Measurements from ENCODE around the gene KDM2B.

DNA sequence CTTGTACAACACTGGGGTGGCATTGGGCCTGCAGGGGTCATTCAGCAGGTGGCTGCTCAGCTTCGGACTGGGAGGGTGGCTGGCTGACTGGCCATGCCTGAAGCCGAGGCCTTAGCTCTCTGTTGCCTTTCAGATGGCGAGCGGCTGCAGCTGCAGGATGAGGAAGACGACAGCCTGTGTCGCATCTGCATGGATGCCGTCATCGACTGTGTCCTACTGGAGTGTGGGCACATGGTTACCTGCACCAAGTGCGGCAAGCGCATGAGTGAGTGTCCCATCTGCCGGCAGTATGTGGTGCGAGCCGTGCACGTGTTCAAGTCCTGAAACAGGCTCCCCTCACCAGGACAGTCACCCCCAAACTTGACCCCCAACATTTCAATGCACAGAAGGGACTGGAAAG is 157.6 kb downstream of the KDM2B start:
- TF ChIP-seq, protein P1, sequence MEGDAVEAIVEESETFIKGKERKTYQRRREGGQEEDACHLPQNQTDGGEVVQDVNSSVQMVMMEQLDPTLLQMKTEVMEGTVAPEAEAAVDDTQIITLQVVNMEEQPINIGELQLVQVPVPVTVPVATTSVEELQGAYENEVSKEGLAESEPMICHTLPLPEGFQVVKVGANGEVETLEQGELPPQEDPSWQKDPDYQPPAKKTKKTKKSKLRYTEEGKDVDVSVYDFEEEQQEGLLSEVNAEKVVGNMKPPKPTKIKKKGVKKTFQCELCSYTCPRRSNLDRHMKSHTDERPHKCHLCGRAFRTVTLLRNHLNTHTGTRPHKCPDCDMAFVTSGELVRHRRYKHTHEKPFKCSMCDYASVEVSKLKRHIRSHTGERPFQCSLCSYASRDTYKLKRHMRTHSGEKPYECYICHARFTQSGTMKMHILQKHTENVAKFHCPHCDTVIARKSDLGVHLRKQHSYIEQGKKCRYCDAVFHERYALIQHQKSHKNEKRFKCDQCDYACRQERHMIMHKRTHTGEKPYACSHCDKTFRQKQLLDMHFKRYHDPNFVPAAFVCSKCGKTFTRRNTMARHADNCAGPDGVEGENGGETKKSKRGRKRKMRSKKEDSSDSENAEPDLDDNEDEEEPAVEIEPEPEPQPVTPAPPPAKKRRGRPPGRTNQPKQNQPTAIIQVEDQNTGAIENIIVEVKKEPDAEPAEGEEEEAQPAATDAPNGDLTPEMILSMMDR (IDR thresholded peaks at IDR 0.05; ENCODE audit: low read length), result no peak
- no peak for TF ChIP-seq EZH2 (IDR thresholded peaks at IDR 0.05; ENCODE audit: borderline replicate concordance, low read length)
